ENCODE data around the gene METRN.
A peak's percentile ranks its signal among the peaks of the same experiment; 100 is the strongest.

Gene METRN

DNA sequence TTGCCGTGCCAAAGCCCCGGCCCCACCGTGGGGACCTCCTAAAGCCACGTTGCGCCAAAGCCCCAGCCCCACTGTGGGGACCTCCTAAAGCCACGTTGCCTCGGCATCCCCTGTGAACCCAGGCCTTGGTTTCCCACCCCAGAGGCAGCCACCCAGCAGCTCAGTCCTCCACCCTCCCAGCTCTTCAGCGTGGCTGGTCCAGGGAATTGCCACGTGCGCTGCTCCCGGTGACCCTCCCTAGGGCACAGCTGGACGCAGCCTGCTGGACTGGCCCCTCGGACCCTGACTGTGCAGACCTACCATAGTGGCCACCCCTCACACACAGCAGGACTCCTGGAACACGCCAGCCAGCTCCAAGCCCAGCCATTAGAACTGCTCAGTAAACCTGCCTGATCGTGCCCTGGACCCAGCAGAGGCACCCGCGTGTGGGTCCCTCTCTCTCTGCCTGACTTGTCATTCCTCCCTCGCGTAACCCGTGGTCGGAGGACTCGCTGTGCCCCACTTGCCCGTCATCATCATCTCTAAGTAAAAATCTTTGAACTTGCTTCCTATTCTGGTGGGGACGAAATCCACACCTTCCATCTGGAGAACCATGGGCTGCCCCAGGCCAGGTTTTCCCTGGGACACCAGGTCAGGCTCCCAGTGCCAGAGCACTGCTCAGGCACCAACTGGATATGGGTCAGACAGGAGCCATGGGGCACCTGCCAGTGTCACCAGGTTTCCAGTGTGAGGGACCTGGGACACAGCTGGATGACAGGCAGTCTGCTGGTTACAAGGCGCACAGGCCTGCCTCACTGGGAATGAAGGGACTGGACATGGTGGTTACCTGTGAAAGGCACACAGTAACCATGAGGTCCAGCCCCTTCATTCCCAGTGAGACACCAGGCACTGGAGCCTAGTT lies 20.3 kb downstream of the METRN start:
- TF ChIP-seq ZNF565 (CRISPR knock-in tag; conservative IDR thresholded peaks at IDR 0.05; ENCODE audit: low read depth): no peak
- TF ChIP-seq, protein P1, sequence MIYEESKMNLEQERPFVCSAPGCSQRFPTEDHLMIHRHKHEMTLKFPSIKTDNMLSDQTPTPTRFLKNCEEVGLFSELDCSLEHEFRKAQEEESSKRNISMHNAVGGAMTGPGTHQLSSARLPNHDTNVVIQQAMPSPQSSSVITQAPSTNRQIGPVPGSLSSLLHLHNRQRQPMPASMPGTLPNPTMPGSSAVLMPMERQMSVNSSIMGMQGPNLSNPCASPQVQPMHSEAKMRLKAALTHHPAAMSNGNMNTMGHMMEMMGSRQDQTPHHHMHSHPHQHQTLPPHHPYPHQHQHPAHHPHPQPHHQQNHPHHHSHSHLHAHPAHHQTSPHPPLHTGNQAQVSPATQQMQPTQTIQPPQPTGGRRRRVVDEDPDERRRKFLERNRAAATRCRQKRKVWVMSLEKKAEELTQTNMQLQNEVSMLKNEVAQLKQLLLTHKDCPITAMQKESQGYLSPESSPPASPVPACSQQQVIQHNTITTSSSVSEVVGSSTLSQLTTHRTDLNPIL (CRISPR knock-in tag; IDR thresholded peaks at IDR 0.05; ENCODE audit: low read depth): no peak
- ATAC-seq: no peak

DNA sequence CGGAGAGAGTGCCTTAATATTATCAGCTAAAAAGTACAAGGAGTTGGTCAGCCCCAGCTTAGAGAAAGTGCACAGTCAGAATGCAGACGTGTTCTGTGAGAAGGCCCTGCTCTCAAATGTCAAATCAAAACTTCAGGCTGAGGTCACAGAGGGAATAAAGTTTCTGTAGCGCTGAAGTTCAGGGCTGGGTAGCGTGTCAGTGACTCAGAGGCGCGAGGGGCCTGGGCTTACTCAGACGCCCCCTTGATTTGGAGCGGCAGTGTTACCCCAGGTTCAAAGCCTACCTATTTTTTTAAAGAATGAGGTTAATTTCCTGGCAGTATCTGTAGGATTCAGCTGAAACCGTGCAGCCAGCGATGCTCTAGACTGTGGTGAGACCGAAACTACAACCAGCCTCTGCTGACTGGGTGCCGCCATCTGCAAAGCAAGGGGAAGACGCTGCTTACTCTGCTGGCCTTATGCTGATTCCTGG lies 21.1 kb downstream of the METRN start:
- TF ChIP-seq ZFP3 (CRISPR knock-in tag; IDR thresholded peaks at IDR 0.05) (no peak), RARB (CRISPR knock-in tag; IDR thresholded peaks at IDR 0.05) (no peak), ESRRG (CRISPR knock-in tag; IDR thresholded peaks at IDR 0.05) (no peak), TCF4 (CRISPR knock-in tag; IDR thresholded peaks at IDR 0.05; ENCODE audit: borderline replicate concordance) (no peak), ZC3H10 (CRISPR knock-in tag; IDR thresholded peaks at IDR 0.05) (no peak), ZFP30 (CRISPR knock-in tag; IDR thresholded peaks at IDR 0.05) (no peak), GLIS3 (CRISPR knock-in tag; IDR thresholded peaks at IDR 0.05) (no peak), ZNF565 (CRISPR knock-in tag; conservative IDR thresholded peaks at IDR 0.05; ENCODE audit: low read depth) (no peak), ZNF70 (CRISPR knock-in tag; IDR thresholded peaks at IDR 0.05) (no peak), ISL1 (CRISPR knock-in tag; IDR thresholded peaks at IDR 0.05) (no peak)
- TF ChIP-seq, protein P2, sequence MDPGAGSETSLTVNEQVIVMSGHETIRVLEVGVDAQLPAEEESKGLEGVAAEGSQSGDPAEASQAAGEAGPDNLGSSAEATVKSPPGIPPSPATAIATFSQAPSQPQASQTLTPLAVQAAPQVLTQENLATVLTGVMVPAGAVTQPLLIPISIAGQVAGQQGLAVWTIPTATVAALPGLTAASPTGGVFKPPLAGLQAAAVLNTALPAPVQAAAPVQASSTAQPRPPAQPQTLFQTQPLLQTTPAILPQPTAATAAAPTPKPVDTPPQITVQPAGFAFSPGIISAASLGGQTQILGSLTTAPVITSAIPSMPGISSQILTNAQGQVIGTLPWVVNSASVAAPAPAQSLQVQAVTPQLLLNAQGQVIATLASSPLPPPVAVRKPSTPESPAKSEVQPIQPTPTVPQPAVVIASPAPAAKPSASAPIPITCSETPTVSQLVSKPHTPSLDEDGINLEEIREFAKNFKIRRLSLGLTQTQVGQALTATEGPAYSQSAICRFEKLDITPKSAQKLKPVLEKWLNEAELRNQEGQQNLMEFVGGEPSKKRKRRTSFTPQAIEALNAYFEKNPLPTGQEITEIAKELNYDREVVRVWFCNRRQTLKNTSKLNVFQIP (CRISPR knock-in tag; IDR thresholded peaks at IDR 0.05; ENCODE audit: borderline replicate concordance, low read depth): no peak
- TF ChIP-seq, protein P3, sequence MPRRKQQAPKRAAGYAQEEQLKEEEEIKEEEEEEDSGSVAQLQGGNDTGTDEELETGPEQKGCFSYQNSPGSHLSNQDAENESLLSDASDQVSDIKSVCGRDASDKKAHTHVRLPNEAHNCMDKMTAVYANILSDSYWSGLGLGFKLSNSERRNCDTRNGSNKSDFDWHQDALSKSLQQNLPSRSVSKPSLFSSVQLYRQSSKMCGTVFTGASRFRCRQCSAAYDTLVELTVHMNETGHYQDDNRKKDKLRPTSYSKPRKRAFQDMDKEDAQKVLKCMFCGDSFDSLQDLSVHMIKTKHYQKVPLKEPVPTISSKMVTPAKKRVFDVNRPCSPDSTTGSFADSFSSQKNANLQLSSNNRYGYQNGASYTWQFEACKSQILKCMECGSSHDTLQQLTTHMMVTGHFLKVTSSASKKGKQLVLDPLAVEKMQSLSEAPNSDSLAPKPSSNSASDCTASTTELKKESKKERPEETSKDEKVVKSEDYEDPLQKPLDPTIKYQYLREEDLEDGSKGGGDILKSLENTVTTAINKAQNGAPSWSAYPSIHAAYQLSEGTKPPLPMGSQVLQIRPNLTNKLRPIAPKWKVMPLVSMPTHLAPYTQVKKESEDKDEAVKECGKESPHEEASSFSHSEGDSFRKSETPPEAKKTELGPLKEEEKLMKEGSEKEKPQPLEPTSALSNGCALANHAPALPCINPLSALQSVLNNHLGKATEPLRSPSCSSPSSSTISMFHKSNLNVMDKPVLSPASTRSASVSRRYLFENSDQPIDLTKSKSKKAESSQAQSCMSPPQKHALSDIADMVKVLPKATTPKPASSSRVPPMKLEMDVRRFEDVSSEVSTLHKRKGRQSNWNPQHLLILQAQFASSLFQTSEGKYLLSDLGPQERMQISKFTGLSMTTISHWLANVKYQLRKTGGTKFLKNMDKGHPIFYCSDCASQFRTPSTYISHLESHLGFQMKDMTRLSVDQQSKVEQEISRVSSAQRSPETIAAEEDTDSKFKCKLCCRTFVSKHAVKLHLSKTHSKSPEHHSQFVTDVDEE (CRISPR knock-in tag; IDR thresholded peaks at IDR 0.05): no peak
- no peak for ATAC-seq

DNA sequence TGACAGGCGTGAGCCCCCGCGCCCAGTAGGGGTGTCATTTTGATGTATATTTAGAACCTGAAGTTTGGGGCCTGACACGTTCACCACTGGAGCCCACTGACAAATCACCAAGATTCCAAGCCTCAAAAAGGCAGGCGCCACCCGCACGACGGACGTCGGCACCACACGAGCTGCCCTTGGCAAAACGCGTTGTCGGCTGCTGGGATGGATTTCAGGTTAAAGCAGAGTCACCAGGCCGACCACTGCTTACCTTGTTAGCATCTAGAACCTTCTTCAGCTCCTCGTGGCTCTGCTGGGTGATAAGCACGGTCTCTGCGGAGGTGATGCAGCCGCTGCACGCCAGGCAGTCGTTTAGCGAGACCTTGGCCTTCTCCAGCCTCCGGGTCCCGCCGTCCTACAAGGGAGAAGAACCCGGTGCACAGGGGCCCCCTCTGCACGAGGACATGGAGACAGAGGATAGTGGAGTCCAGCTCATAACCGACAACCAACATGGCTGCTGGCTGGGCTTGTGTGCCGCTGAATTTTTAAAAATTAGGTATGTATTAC lies 22.1 kb downstream of the METRN start:
- no peak for ATAC-seq
- TF ChIP-seq ZFP30 (CRISPR knock-in tag; IDR thresholded peaks at IDR 0.05) (no peak), ZNF565 (CRISPR knock-in tag; conservative IDR thresholded peaks at IDR 0.05; ENCODE audit: low read depth) (no peak), ESRRG (CRISPR knock-in tag; IDR thresholded peaks at IDR 0.05) (no peak), ISL1 (CRISPR knock-in tag; IDR thresholded peaks at IDR 0.05) (no peak), SNAI2 (CRISPR knock-in tag; IDR thresholded peaks at IDR 0.05) (no peak), ZNF70 (CRISPR knock-in tag; IDR thresholded peaks at IDR 0.05) (no peak), ZC3H10 (CRISPR knock-in tag; IDR thresholded peaks at IDR 0.05) (no peak), OSR1 (CRISPR knock-in tag; IDR thresholded peaks at IDR 0.05) (no peak)

DNA sequence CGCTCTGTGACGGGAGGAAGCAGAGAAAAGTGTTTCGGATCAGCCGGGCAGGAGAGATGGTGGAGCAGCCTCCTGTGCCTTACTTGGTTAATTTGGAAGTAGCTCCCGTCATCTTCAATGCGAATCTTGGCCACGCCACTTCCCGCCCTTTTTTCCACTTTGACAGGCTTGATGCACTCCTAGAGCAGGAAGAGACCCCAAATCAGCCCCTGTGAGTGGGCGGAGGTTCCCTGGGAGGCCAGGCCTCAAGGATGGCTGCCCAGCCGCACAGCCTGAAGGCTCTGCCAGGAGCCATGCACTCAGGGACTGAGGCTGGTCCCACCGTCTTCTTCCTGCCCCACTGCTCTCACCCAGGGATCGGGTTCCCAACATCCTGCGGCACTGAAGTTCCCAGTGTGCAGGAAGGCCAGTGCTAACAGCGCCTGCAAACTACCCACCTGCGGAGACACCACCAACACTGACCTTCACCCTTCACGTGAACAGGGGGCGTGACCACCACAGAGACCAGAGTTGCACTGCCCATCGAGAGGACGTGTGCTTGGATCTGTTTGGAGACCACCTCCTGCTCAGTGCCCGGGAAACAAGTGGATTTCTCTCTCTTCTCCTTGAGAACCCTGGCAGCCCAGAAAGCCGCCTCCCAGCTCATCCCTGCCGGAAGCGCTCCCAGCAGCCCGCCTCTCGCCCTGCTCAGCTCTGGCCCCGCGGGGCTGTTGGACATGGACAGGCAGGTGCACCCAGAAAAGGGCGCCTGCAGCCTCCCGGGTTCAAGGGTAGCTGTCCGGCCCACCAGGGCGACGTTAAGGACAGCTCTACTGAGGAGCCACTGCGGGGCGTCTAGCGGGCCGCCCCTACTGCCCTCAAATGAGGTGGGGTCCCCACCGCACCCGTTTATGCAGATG lies 24.9 kb downstream of the METRN start:
- ATAC-seq: peak; percentile 53

More for the DNA sequence above, 24.9 kb downstream of the METRN start:
- TF ChIP-seq PPARA (CRISPR knock-in tag; IDR thresholded peaks at IDR 0.05; ENCODE audit: borderline replicate concordance): no peak
- no peak for TF ChIP-seq OSR1 (CRISPR knock-in tag; IDR thresholded peaks at IDR 0.05)
- no peak for TF ChIP-seq ZC3H10 (CRISPR knock-in tag; IDR thresholded peaks at IDR 0.05)
- no peak for TF ChIP-seq ESRRG (CRISPR knock-in tag; IDR thresholded peaks at IDR 0.05)
- no peak for TF ChIP-seq TCF4 (CRISPR knock-in tag; IDR thresholded peaks at IDR 0.05; ENCODE audit: borderline replicate concordance)
- TF ChIP-seq GLIS3 (CRISPR knock-in tag; IDR thresholded peaks at IDR 0.05): no peak
- TF ChIP-seq, protein P2 (CRISPR knock-in tag; IDR thresholded peaks at IDR 0.05; ENCODE audit: borderline replicate concordance, low read depth): no peak
- TF ChIP-seq TOX (CRISPR knock-in tag; IDR thresholded peaks at IDR 0.05; ENCODE audit: borderline replicate concordance): no peak
- TF ChIP-seq ARNTL (CRISPR knock-in tag; IDR thresholded peaks at IDR 0.05; ENCODE audit: borderline replicate concordance, low read depth): no peak
- TF ChIP-seq, protein P4, sequence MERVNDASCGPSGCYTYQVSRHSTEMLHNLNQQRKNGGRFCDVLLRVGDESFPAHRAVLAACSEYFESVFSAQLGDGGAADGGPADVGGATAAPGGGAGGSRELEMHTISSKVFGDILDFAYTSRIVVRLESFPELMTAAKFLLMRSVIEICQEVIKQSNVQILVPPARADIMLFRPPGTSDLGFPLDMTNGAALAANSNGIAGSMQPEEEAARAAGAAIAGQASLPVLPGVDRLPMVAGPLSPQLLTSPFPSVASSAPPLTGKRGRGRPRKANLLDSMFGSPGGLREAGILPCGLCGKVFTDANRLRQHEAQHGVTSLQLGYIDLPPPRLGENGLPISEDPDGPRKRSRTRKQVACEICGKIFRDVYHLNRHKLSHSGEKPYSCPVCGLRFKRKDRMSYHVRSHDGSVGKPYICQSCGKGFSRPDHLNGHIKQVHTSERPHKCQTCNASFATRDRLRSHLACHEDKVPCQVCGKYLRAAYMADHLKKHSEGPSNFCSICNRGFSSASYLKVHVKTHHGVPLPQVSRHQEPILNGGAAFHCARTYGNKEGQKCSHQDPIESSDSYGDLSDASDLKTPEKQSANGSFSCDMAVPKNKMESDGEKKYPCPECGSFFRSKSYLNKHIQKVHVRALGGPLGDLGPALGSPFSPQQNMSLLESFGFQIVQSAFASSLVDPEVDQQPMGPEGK (CRISPR knock-in tag; IDR thresholded peaks at IDR 0.05; ENCODE audit: borderline replicate concordance): no peak
